Astrocyte of the cerebellum (primary cell): ENCODE data around the gene EIF1.

Source experiments
- DNase-seq: peaks from one replicate; pipeline ENCODE4 v3.0.0-alpha.2; 2011; ENCODE audit warnings: low read depth
- H3K4me3 ChIP-seq: 2 replicates; pipeline ENCODE4 v1.5.1; 2011; ENCODE audit warnings: mild to moderate bottlenecking, low read depth, low read length, moderate library complexity
- CTCF ChIP-seq: IDR thresholded peaks from 2 replicates; pipeline ENCODE4 v1.5.1; 2012; ENCODE audit warnings: low read length, low read depth, moderate library complexity, mild to moderate bottlenecking; ENCODE audit errors: missing control alignments
- in situ Hi-C: cut with HindIII; loops from 2 replicates; pipeline ENCODE4 v1.10.0; 2017; ENCODE audit warnings: low sequenced_read_pairs

The EIF1 gene

GRCh38 chr17:41678907-41679739, 9.6 kb upstream of the EIF1 start:
- in situ Hi-C loops, result no loop called here
- no peak for DNase-seq
- H3K4me3 ChIP-seq, result no peak overlapping the region
- no peak for TF ChIP-seq CTCF

- TF ChIP-seq CTCF, result no peak
- in situ Hi-C loops, result no loop called here
- no peak for DNase-seq
- no peak overlapping the region for H3K4me3 ChIP-seq
Measured at GRCh38 chr17:41679740-41680425, 8.8 kb upstream of the EIF1 start.

- no peak for TF ChIP-seq CTCF
- no peak overlapping the region for H3K4me3 ChIP-seq
- no peak for DNase-seq
- in situ Hi-C loops, result no loop called here
Measured at GRCh38 chr17:41680426-41681040, 8.2 kb upstream of the EIF1 start.

- no peak for TF ChIP-seq CTCF
- H3K4me3 ChIP-seq, result no peak overlapping the region
- DNase-seq, result no peak
- in situ Hi-C loops, result no loop called here
Measured at GRCh38 chr17:41681776-41682175, 6.9 kb upstream of the EIF1 start.

- DNase-seq, result no peak
- TF ChIP-seq CTCF, result no peak
- H3K4me3 ChIP-seq, result no peak overlapping the region
- in situ Hi-C loops, result no loop called here
Measured at GRCh38 chr17:41682631-41683030, 6.1 kb upstream of the EIF1 start.

GRCh38 chr17:41683441-41684007, 5.2 kb upstream of the EIF1 start:
- no peak for DNase-seq
- no peak overlapping the region for H3K4me3 ChIP-seq
- TF ChIP-seq CTCF, result no peak
- in situ Hi-C loops, result no loop called here
